C4-2B (cell line): ENCODE measurements around the gene RINL.

Source experiments
- H3K27ac ChIP-seq: fragments of 450-650 bp; 2 replicates; pipeline ENCODE4 v1.5.1; 2017
- ZFX ChIP-seq: fragments of 450-650 bp; IDR thresholded peaks from 2 replicates; pipeline ENCODE4 v1.6.1; 2017
- TF ChIP-seq, protein P1 (sequence below): fragments of 450-650 bp; conservative IDR thresholded peaks from 2 replicates; pipeline ENCODE4 v1.5.1; 2017; ENCODE audit warnings: mild to moderate bottlenecking

The RINL gene

DNA sequence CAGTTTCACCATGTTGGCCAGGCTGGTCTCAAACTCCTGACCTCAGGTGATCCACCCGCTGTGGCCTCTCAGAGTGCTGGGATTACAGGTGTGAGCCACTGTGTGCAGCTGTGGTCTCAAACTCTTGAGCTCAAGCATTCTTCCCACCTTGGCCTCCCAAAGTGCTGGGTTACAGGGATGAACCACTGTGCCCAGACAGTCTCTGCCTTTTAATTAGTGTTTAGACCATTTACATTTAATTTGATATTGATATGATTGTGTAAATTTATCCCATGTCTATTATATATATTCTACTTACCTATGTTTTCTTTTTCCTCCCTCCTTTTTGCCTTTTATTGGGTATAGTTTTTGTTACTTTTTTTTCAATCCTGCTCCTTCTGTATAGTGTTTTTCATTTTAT is 23.6 kb upstream of the RINL start:
- H3K27ac ChIP-seq: no peak overlapping the region
- TF ChIP-seq ZFX: no peak
- TF ChIP-seq, protein P1, sequence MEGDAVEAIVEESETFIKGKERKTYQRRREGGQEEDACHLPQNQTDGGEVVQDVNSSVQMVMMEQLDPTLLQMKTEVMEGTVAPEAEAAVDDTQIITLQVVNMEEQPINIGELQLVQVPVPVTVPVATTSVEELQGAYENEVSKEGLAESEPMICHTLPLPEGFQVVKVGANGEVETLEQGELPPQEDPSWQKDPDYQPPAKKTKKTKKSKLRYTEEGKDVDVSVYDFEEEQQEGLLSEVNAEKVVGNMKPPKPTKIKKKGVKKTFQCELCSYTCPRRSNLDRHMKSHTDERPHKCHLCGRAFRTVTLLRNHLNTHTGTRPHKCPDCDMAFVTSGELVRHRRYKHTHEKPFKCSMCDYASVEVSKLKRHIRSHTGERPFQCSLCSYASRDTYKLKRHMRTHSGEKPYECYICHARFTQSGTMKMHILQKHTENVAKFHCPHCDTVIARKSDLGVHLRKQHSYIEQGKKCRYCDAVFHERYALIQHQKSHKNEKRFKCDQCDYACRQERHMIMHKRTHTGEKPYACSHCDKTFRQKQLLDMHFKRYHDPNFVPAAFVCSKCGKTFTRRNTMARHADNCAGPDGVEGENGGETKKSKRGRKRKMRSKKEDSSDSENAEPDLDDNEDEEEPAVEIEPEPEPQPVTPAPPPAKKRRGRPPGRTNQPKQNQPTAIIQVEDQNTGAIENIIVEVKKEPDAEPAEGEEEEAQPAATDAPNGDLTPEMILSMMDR: no peak

DNA sequence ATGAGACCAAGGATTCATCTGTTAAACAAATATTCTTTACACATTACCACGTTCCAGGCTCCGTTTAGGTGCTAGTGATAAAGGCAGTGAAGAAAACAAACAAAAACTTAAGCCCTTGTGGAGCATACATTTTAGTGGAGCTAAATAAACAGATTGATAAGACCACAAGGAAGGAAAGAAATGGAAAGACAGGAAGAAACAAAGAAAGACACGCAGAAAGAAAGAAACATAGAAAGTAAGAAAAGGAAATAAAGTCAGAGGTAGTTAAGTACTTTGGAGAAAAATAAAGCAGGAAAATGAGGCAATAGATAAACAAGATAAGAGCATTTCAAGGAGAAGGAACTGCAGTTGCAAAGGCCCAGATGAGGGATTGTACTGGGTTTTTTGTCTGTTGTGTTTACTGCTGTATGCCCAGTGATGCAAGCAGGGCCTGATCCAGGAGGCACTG is 22.7 kb upstream of the RINL start:
- H3K27ac ChIP-seq: no peak overlapping the region
- no peak for TF ChIP-seq ZFX
- TF ChIP-seq, protein P1: no peak

DNA sequence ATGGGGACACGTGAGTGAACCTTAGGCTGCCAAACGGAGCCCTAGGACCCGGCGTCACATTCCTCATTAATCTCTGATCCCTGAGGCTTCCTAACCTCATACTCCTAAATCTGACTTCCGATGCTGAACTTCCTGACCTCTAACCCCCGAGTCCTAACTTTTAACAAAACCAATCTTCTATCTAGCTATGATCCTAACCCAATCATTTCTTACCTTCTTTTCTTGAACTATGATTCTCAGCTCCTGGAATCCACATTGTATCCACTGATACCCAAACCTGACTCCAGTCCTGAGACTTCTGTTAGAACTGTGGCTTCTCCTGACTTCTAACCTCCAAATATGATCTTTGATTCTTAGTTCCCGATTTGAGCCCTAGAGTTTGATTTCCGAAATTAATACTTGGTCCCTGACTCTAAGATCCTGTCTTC is 22.1 kb upstream of the RINL start:
- TF ChIP-seq, protein P1: no peak
- TF ChIP-seq ZFX: no peak
- peak overlapping the region; percentile 61 for H3K27ac ChIP-seq

DNA sequence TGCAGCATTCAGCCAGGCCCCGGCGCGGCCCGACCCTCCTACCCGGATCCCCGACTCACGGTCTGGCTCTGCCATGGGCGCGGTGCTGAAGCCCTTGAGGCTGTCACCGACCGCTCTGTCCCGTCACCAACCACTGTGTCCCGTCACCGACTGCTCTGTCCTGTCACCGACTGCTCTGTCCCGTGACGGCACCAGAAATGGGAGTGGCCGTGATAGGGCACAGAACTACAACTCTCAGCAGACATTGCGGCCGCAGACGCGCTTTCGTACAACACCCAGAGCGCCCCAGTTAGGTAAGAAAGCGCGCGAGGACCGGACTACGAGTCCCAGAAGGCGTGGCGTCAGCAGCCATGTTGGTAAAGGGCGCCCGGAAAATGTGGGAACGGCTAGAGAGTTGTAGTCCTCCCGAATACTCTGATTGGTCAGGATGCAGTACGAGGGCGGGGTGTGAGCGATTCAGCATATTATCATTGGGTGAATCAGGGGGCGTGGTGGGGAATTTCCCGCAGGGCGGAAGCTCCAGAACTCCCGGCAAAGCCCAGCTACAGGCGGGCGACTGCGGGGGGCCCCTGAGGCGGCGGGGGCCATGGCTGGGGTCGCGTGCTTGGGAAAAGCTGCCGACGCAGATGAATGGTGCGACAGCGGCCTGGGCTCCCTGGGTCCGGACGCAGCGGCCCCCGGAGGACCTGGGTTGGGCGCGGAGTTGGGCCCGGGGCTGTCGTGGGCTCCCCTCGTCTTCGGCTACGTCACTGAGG is 21.5 kb upstream of the RINL start, which contains the start of the genes NFKBIB and SIRT2:
Gene NFKBIB (plus strand): TSS at position 523 of the 755 bp plus-strand sequence. CDS start 64 bp downstream, at position 587.
Gene SIRT2 (minus strand): TSS at position 172 of the 755 bp plus-strand sequence. CDS start 97 bp downstream, at position 75.
- peak within 1 kb of the TSS; percentile 61 for H3K27ac ChIP-seq
- peak; percentile 49; the same call in 1 of the 2 replicates for TF ChIP-seq ZFX
- TF ChIP-seq, protein P1: no peak

DNA sequence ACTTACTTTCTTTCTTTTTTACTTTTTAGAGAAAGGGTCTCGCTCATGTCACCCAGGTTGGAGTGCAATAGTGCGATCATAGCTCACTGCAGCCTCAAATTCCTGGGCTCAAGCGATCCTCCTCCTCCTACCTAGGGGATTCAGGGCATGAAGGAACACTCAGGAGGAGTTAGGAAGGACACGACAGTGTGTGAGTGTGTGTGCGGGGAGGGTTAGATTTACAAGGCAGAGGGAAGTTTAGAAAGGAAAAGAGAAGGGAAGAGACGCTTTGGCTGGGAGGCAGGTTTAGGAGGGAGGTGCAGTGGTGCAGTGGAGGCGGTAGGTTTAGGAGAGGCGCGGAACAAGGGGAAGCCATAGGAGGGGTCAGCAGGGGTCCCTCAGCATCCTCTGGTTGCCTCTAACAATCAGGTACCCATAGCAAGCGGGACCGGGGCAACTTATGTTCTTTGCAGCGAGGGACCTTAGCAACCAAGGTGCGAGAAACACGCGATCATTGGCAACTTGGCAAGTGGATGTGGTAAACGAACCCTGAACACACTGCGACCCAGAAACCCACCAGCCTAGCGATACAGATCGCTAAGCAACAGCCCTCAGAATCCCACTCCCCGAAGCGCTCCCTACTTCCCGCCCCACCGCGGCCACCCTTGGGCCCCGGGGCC is 20.8 kb upstream of the RINL start:
- peak overlapping the region; percentile 61 for H3K27ac ChIP-seq

DNA sequence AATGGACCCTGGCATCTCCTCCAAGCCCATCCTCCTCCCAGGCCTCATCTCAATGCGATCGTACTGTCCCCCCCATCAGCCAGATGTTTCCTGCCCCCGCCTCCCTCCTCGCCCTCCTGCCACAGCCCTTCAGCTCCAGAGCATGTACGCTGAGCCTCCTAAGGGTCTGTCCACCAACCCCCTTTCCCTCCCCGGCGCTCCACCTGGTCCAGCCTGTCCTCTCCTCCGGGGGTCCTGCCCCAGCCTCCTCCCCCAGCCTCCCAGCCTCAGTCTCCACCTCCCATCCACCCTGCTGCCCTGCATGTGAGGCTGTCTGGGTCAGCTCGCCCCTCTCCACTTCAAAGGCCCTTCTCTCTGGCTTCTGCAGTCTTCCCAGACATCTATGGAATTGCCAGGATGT is 16.9 kb upstream of the RINL start:
- H3K27ac ChIP-seq: no peak overlapping the region

More for the DNA sequence above, 20.8 kb upstream of the RINL start:
- TF ChIP-seq ZFX: no peak
- TF ChIP-seq, protein P1: no peak

More for the DNA sequence above, 16.9 kb upstream of the RINL start:
- TF ChIP-seq, protein P1: no peak
- no peak for TF ChIP-seq ZFX
